Esophagus mucosa (tissue), 1 donor: ENCODE results near the gene PRR23E. TPM values are rescaled to one million over a fixed set of nuclear protein-coding genes. Genes with fewer than 3 reads are reported as not detected.
A peak's percentile ranks its signal among the peaks of the same experiment; 100 is the strongest.

ENCODE experiments used
- ATAC-seq: fragments of 200-7000 bp; cut with Tn5 transposase; one replicate; pipeline ENCODE4 v1.9.1; 2020
- total RNA-seq: library from RNA; stranded (reverse); gene quantifications from one replicate; pipeline ENCODE4 v1.2.4, GENCODE V29; 2023
- donor health status: DM: yes; HTN: yes; CAD: no.

Gene PRR23E
- total RNA-seq, 1 donor from 2014 or later: not detected

- no peak for ATAC-seq
Observed at GRCh38 chr3:127185268-127185667, 7.7 kb upstream of the PRR23E start.

DNA sequence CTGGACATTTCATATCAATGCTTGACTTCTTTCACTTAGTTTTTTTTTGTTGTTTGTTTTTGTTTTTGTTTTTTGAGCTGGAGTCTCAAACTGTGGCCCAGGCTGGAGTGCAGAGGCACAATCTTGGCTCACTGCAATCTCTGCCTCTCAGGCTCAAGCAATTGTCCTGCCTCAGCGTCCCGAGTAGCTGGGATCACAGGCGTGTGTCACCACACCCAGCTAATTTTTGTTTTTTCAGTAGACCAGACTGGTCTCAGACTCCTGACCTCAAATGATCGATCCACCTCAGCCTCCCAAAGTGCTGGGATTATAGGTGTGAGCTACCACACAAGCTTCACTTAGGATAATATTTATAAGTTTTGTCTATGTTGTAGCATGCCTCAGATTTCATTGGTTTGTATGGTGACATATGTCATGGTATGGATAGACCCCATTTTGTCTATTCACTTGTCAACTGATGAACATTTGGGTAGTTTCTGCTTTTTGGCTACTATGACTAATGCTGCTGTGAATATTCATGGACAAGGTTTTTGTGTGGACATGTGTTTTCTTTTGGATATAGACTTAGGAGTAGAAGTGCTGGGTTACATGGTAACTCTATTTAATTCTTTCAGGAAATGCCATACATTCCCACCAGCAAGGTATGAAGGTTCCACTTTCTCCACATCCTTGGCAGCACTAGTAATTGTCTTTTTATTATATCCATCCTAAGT is 6.8 kb upstream of the PRR23E start:
- ATAC-seq: no peak

GRCh38 chr3:127187316-127187715 is 5.6 kb upstream of the PRR23E start:
- no peak for ATAC-seq

GRCh38 chr3:127193341-127193740 is 410 bp downstream of the PRR23E start:
- ATAC-seq: no peak

GRCh38 chr3:127193775-127194174 is 844 bp downstream of the PRR23E start:
- ATAC-seq: no peak

- no peak for ATAC-seq
Observed at GRCh38 chr3:127194601-127195187, 1.8 kb downstream of the PRR23E start.

DNA sequence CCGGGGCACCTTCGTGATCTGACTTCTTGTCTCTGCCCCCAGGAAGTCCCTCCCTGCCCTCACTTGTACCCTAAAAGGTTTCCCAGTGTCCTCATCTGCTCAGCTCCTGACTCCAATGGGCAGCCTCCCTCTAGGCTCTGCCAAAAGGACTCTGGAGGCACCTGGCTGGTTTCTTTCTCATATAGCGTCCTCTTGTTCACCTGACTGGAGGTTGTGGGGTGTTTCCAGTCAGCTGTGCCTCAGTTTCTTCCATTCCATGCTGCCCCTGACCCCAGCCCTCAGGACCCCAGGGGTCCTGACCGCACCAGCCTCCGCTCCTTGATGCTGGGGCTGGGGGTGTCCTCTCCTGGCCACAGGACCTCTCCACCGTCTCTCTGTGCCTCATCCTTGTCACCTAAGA is 2.5 kb downstream of the PRR23E start:
- ATAC-seq: no peak

DNA sequence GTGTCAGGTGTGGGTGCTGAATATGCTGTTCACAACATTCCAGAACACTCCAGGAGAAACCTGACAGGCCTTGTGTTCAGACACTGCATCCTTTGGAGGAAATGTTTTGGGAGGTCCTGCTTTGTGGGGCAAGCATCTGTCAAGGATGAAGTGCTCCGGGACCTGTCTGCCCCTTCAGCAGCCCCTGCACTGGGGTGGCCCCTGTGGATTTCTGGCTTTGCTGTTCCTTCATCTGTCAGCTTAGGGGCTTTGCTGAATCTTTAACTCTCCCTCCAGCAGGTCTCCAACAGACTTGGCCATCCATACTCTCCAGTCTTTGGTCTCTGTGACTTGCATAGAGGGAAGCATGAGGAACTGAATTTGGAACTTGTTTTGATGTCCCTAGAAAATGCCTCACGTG is 3.1 kb downstream of the PRR23E start:
- no peak for ATAC-seq

DNA sequence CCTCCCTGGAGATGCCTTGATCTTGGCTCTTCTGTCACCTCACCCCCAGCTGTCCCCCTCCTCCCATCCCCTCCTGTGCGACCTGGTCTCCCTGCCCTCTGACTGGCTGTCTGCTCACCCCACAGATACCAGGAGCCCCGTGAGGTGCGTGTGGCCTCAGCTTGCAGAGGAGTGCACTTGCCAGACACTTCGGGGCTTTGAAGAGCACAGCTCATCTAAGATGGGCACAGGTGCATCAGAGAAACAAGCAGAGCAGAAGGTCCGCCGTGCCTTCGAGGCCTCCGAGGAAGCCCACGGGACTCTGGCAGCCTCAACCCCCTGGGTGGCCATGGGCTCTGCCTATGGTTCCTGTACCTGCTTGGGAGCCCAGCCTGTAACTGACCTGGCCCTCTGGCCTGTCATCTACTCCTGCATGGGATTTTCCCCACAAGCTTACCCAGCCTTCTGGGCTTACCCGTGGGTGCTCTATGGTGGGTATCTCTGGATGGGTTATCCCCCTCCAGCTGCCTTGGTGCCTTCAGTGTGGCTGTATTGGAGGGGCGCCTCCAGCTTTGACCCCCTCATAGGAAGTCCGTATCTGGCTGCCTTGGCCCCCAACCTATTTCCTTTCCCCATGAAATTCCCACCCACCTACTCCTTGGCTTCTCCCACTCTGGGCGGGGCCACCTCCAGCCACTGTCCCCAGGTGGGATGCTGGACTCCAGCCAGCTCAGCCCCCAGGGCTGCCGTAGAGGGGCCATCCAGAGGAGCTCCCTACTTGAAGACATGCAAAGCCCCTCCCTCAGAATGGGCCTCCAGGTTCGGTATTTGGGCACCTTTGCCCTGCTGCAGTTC is 3.8 kb downstream of the PRR23E start:
- no peak for ATAC-seq

DNA sequence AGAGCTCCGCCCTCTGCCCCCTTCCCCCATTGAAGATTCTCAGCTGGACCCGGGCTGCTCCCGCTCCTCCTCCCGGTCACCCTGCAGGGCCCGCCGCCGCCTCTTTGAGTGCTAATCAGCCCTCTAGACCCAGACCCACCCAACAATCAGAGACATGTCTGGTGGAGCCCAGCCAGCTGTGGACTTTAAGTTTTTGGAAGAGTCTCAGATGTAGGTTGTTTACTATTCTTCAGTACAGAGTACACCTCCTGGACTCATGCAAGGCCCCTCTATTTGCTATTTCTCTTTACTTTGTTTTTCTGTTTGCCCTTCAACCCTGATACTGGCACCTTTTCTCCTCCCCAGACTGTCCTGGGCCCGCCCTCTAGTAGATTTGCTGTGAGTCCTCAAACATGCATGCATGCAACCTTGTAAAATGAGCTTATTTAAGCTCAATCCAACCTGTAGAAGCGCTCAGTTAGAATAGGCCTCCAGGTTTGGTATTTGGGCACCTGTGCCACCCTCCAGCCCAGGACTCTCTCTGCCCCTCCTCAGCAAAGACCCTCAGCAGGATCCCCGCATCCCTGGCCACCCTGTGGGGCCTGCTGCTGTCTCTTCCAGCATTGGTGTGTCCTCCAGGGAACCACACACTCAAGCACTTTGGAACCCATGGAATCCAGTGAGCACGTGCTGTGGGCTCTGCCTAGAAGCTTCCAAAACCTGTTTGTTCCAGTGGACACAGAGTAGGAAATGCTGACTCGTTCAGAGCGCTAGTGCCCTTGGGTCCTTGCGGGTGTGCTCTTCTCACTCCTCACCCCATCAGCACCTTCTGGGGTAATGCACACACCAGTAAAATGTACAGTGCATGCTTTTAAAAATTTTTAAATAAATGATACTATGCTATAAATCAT is 4.6 kb downstream of the PRR23E start:
- ATAC-seq: no peak

- ATAC-seq: no peak
Observed at GRCh38 chr3:127200086-127200691, 7.3 kb downstream of the PRR23E start.

- no peak for ATAC-seq
Observed at GRCh38 chr3:127203024-127203423, 10.1 kb downstream of the PRR23E start.

GRCh38 chr3:127204841-127205582 is 12.1 kb downstream of the PRR23E start:
- peak; percentile 58 for ATAC-seq

DNA sequence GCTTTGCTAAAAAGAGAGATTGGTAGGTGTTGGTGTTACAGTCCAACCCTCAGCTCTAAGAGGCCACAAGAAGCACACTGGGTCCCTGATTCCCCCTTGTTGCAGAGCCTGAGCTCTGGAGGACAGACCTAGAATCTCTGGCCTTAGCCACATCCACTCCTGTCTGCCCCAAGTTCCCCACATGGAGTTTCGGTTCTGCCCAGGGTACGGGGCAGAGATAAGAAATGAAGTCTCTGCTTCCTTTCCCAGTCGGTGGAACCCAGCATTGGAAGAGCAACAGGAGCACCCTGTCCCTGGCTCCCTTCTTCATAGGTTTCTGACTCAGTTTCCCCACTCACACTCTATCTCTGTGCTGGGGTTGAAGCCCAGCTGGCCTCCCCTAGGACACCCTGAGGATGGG is 13.2 kb downstream of the PRR23E start:
- ATAC-seq: no peak

- ATAC-seq: no peak
Observed at GRCh38 chr3:127206611-127207516, 13.9 kb downstream of the PRR23E start.

DNA sequence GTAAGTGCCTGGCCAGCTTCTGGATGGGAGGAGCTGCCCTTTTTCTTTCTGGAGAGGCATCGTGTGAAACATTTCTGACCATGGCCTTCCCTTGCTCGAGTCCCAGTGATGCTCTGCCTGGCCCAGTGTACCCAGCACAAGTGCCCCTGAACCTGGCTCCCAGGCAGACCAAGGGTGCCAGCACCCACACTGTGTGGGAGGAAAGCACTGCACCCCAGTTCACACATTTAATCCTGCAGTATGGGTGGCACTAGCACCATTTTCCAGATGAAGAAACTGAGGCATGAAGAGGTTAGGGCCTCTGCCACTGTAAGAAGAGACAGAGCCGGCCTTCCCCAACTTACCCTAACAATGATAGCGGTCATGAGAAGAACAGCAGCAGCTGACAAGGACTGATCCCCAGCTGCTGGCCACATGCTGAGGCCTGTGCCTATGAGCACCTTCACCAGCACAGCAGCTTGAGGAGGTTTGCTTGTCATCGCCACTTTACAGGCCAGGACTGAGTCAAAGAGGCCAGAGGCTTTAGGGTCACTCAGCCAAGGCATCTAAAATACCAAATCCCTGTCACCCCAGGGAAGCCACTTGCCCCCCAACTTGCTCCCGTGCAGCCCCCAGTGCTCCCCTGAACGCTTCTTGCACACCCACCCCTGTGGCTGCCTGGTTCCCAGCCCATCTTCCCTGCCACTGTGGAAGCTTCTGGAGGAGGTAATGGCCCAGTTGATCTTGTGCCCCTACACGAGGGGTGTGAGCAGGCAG is 15.0 kb downstream of the PRR23E start:
- ATAC-seq: no peak

DNA sequence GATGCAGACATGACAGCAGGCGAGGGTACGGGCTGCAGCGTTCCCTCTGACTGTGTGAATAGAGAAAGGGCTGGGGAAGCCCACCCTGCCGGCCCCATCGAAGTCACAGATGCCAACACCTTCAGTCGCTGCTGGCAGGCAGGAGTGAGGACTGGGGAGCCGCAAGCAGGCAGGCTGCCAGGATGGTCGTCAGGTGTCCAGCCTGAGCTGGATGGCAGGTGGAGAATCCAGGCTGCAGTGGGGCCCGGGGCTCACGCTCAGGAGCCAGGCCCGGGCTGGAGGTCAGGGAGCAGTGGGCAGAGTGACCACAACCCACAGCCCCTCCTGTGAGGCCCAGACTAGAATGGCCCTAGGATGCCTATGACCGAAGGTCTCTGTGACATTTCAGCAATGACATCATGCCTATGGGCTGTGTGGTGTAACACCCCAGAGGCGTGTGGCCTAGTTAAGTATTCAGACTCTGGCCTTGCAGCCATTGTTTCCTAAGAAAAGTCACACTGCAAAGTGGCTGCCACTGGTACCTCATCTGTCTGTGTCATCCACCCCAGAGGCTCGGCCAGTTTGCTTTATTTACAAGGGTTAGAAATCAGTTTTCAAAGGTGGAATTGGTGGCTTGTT is 15.7 kb downstream of the PRR23E start:
- no peak for ATAC-seq

- no peak for ATAC-seq
Observed at GRCh38 chr3:127209155-127209839, 16.4 kb downstream of the PRR23E start.
